ENCODE data around the gene BCL2L15. TPM values are rescaled to one million over a fixed set of nuclear protein-coding genes. Genes with fewer than 3 reads are reported as not detected.

Gene BCL2L15
- total and polyA plus RNA-seq, 2 of the 8 experiments (the other 6 are each of a cell fraction or from before 2014, with no cell fraction given), result 0.32 to 0.36 TPM

- H3K23me2 ChIP-seq (ENCODE audit: low read depth, low read length), result no peaks in the 10 kb centered on the region
- FAIRE-seq (no peak), DNase-seq (ENCODE audit: low read depth in 1 of 2, low spot score in 2 of 2) (no peak)
- no peak overlapping the region for H3K14ac ChIP-seq (ENCODE audit: insufficient read length)
- H2AFZ ChIP-seq (ENCODE audit: low read length), result no peak overlapping the region
- no peaks in the 10 kb centered on the region for H3K79me2 ChIP-seq (ENCODE audit: control insufficient read depth in 1 of 2, insufficient read depth in 2 of 2, low read length in 2 of 2)
- H3K23ac ChIP-seq (ENCODE audit: insufficient read length), result no peak overlapping the region
- no peak overlapping the region for H3K9ac ChIP-seq (replicated peaks in 1 of 4; ENCODE audit: extremely low read depth in 1 of 4, low read depth in 3 of 4, low read length in 3 of 4)
- CTCF ChIA-PET (ENCODE audit: partially characterized antibody), result interaction anchor here (0.6 kb wide), 2 partner anchors 11 to 383 kb away, joined by 3 read pairs; no protein-coding TSS in a partner anchor
- H2AK5ac ChIP-seq (ENCODE audit: low read depth, low read length), result no peak overlapping the region
- no peak overlapping the region for H2BK12ac ChIP-seq (ENCODE audit: low read depth, low read length)
- H3K9me3 ChIP-seq (ENCODE audit: insufficient read depth in 2 of 2, low read depth in 1 of 2, low read length in 1 of 2), result no peaks in the 10 kb centered on the region
- H3K27ac ChIP-seq (ENCODE audit: low read depth, low read length), result no peak overlapping the region
- 90% methylated on average over 5 of the region's 5 CpGs; no CpG with 5 or more reads in 1 of the 2 experiments for WGBS, 2 experiments (ENCODE audit: extremely low coverage in 1 of 2, insufficient coverage in 1 of 2, insufficient read length in 1 of 2, insufficient replicate concordance in 2 of 2, low coverage in 1 of 2, low lambda C conversion rate in 2 of 2, missing lambda C conversion rate in 1 of 2)
- H4K91ac ChIP-seq (replicated peaks; ENCODE audit: insufficient read length, low read length), result no peak overlapping the region
- H3K36me3 ChIP-seq (ENCODE audit: control insufficient read depth in 2 of 4, insufficient read depth in 4 of 4, low read length in 3 of 4), result peaks cover 2 to 15% (median 9%) of the 10 kb centered on the region in 4 experiments; a peak in 4 of 8 replicates
- POLR2A ChIA-PET (ENCODE audit: partially characterized antibody), result interaction anchor here (0.9 to 1.1 kb wide), 3 partner anchors 9 to 12 kb away, joined by 3 to 4 read pairs (median 3); partner anchors contain the start of genes AP4B1 and DCLRE1B
- H3K27me3 ChIP-seq (replicated peaks in 1 of 4; ENCODE audit: control insufficient read depth in 3 of 4, extremely low read depth in 1 of 4, insufficient read depth in 3 of 4, low read length in 3 of 4), result no peaks in the 10 kb centered on the region
- H4K5ac ChIP-seq (ENCODE audit: insufficient read length, low read depth, low read length), result no peak overlapping the region
- H4K8ac ChIP-seq (ENCODE audit: extremely low read depth, insufficient read depth, low read length), result no peak overlapping the region
- no peaks in the 10 kb centered on the region for H4K20me1 ChIP-seq (replicated peaks in 1 of 2; ENCODE audit: control insufficient read depth in 1 of 2, insufficient read depth in 2 of 2, low read length in 2 of 2)
- no peak overlapping the region for H2BK5ac ChIP-seq (ENCODE audit: low read depth, low read length)
- H3K79me1 ChIP-seq (ENCODE audit: low read depth, low read length), result no peaks in the 10 kb centered on the region
- H2BK120ac ChIP-seq (replicated peaks; ENCODE audit: low read depth, low read length), result no peak overlapping the region
- H3K56ac ChIP-seq (replicated peaks; ENCODE audit: insufficient read length, low read depth, low read length), result no peak overlapping the region
- no peak overlapping the region for H3K4me3 ChIP-seq (ENCODE audit: extremely low read depth in 1 of 4, insufficient read depth in 2 of 4, low read depth in 3 of 4, low read length in 4 of 4)
- TF ChIP-seq RNF2 (IDR thresholded peaks at IDR 0.05; ENCODE audit: borderline replicate concordance, low read depth, low read length, missing control alignments, poor library complexity, severe bottlenecking), result no peak
- TF ChIP-seq KDM5A (IDR thresholded peaks at IDR 0.05; ENCODE audit: low read length), result no peak
- TF ChIP-seq RXRA (IDR thresholded peaks at IDR 0.05; ENCODE audit: insufficient read depth, low read depth, low read length), result no peak
- TF ChIP-seq CHD2 (IDR thresholded peaks at IDR 0.05; ENCODE audit: low read length), result no peak
- TF ChIP-seq JUND (IDR thresholded peaks at IDR 0.05; ENCODE audit: low read length), result no peak
- TF ChIP-seq CBX5 (IDR thresholded peaks at IDR 0.05; ENCODE audit: low read depth, low read length), result no peak
- TF ChIP-seq HDAC6 (IDR thresholded peaks at IDR 0.05; ENCODE audit: low read depth, low read length), result no peak
- no peak for TF ChIP-seq CEBPB (IDR thresholded peaks at IDR 0.05; ENCODE audit: low read depth, low read length)
- TF ChIP-seq SP1 (IDR thresholded peaks at IDR 0.05; ENCODE audit: low read depth, low read length), result no peak
- no peak for TF ChIP-seq SAP30 (IDR thresholded peaks at IDR 0.05; ENCODE audit: insufficient read depth, insufficient replicate concordance, low read length)
- no peak overlapping the region for H2BK15ac ChIP-seq (ENCODE audit: low read length)
- no peak overlapping the region for H3K4ac ChIP-seq (replicated peaks; ENCODE audit: insufficient read length, low read depth, low read length)
- H3K18ac ChIP-seq (ENCODE audit: extremely low read depth, low read length), result no peak overlapping the region
- H2BK20ac ChIP-seq (ENCODE audit: low read length), result no peak overlapping the region
- H3K4me1 ChIP-seq (replicated peaks in 1 of 4; ENCODE audit: control insufficient read depth in 3 of 4, insufficient read depth in 4 of 4, low read length in 3 of 4), result no peaks in the 10 kb centered on the region
- H3K4me2 ChIP-seq (ENCODE audit: insufficient read depth in 1 of 2, low read depth in 2 of 2, low read length in 2 of 2), result no peak overlapping the region
These were observed 26.7 kb upstream of the BCL2L15 start for GRCh38 chr1:113913887-113914664.
